Ascending aorta (tissue), 2 donors: Measurements from ENCODE around the gene NAP1L1. TPM values are rescaled to one million over a fixed set of nuclear protein-coding genes. Genes with fewer than 3 reads are reported as not detected.

Experiments used
- DNase-seq, 2 donors: peaks; one replicate each; pipeline ENCODE4 v3.0.0-alpha.2; 2019; ENCODE audit warnings: low spot score in 2 of 2
- H3K27ac ChIP-seq, 2 donors: fragments of 200-600 bp; sonication (generic); one replicate each; pipeline ENCODE4 v1.5.1; 2016 to 2017; ENCODE audit warnings: mild to moderate bottlenecking in 1 of 2
- H3K27me3 ChIP-seq: fragments of 200-600 bp; sonication (generic); one replicate; pipeline ENCODE4 v1.5.1; 2017
- H3K36me3 ChIP-seq, 2 donors: fragments of 200-600 bp; sonication (generic); one replicate each; pipeline ENCODE4 v1.5.1; 2016
- H3K4me1 ChIP-seq, 2 donors: fragments of 200-600 bp; sonication (generic); one replicate each; pipeline ENCODE4 v1.5.1; 2016 to 2017; ENCODE audit warnings: mild to moderate bottlenecking in 1 of 2
- H3K4me3 ChIP-seq, 2 donors: fragments of 200-600 bp; sonication (generic); one replicate each; pipeline ENCODE4 v1.5.1; 2016 to 2017; ENCODE audit warnings: mild to moderate bottlenecking in 1 of 2
- H3K9me3 ChIP-seq, 2 donors: fragments of 200-600 bp; sonication (generic); one replicate each; pipeline ENCODE4 v1.5.1; 2016
- CTCF ChIP-seq, 3 experiments: fragments of 200-600 bp in 2 of 3; fragments of 450-650 bp in 1 of 3; sonication (generic) in 2 of 3; IDR thresholded peaks; one replicate each; pipeline ENCODE4 v1.5.1; 2016 to 2019; ENCODE audit warnings: antibody characterized with exemption in 3 of 3, mild to moderate bottlenecking in 1 of 3, moderate library complexity in 1 of 3
- intact Hi-C: fragments of 100-400 bp; cut with DNase I; formaldehyde crosslinking; loops from one replicate; pipeline ENCODE4 v1.15.1; 2023
- total RNA-seq: library from RNA; depleted of rRNA; stranded (reverse); fragments of >200 nt; gene quantifications from one replicate; pipeline ENCODE4 v1.1.0, GENCODE V29; 2016

Gene NAP1L1
- total RNA-seq, 1 donor from 2014 or later, result 116 TPM

- Histone ChIP-seq H3K4me1 (no peaks in the 10 kb centered on the region), H3K36me3 (no peaks in the 10 kb centered on the region), H3K27ac (no peak overlapping the region), H3K9me3 (no peaks in the 10 kb centered on the region), H3K27me3 (no peaks in the 10 kb centered on the region), H3K4me3 (no peak overlapping the region)
- no peak for DNase-seq
- intact Hi-C loops, result no loop called here
- no peak for TF ChIP-seq CTCF (IDR thresholded peaks at IDR 0.05)
These were observed 33.3 kb upstream of the NAP1L1 start for GRCh38 chr12:76117751-76118150.

- Histone ChIP-seq H3K36me3 (no peaks in the 10 kb centered on the region), H3K4me1 (no peaks in the 10 kb centered on the region), H3K4me3 (no peak overlapping the region), H3K9me3 (no peaks in the 10 kb centered on the region), H3K27ac (no peak overlapping the region), H3K27me3 (no peaks in the 10 kb centered on the region)
- no peak for TF ChIP-seq CTCF (IDR thresholded peaks at IDR 0.05)
- no peak for DNase-seq
- intact Hi-C loops, result no loop called here
These were observed 32.7 kb upstream of the NAP1L1 start for GRCh38 chr12:76117067-76117691.

GRCh38 chr12:76113800-76114757 lies 29.6 kb upstream of the NAP1L1 start:
- intact Hi-C loops, result no loop called here
- no peak for TF ChIP-seq CTCF (IDR thresholded peaks at IDR 0.05)
- Histone ChIP-seq H3K27me3 (no peaks in the 10 kb centered on the region), H3K4me3 (no peak overlapping the region), H3K9me3 (no peaks in the 10 kb centered on the region), H3K4me1 (no peaks in the 10 kb centered on the region), H3K27ac (no peak overlapping the region), H3K36me3 (no peaks in the 10 kb centered on the region)
- no peak for DNase-seq

- intact Hi-C loops, result no loop called here
- no peak for TF ChIP-seq CTCF (IDR thresholded peaks at IDR 0.05)
- Histone ChIP-seq H3K9me3 (no peaks in the 10 kb centered on the region), H3K27me3 (no peaks in the 10 kb centered on the region), H3K27ac (no peak overlapping the region), H3K4me3 (no peak overlapping the region), H3K4me1 (no peaks in the 10 kb centered on the region), H3K36me3 (no peaks in the 10 kb centered on the region)
- no peak for DNase-seq
These were observed 26.8 kb upstream of the NAP1L1 start for GRCh38 chr12:76111209-76111749.

GRCh38 chr12:76109879-76110278 lies 25.4 kb upstream of the NAP1L1 start:
- H3K4me3 ChIP-seq, result no peak overlapping the region
- intact Hi-C loops, result no loop called here

More at GRCh38 chr12:76109879-76110278, 25.4 kb upstream of the NAP1L1 start:
- Histone ChIP-seq H3K36me3 (no peaks in the 10 kb centered on the region), H3K9me3 (no peaks in the 10 kb centered on the region), H3K4me1 (no peaks in the 10 kb centered on the region), H3K27ac (no peak overlapping the region), H3K27me3 (no peaks in the 10 kb centered on the region)
- no peak for DNase-seq
- no peak for TF ChIP-seq CTCF (IDR thresholded peaks at IDR 0.05)
